ENCODE measurements around the gene KCND2.

Gene KCND2

DNA sequence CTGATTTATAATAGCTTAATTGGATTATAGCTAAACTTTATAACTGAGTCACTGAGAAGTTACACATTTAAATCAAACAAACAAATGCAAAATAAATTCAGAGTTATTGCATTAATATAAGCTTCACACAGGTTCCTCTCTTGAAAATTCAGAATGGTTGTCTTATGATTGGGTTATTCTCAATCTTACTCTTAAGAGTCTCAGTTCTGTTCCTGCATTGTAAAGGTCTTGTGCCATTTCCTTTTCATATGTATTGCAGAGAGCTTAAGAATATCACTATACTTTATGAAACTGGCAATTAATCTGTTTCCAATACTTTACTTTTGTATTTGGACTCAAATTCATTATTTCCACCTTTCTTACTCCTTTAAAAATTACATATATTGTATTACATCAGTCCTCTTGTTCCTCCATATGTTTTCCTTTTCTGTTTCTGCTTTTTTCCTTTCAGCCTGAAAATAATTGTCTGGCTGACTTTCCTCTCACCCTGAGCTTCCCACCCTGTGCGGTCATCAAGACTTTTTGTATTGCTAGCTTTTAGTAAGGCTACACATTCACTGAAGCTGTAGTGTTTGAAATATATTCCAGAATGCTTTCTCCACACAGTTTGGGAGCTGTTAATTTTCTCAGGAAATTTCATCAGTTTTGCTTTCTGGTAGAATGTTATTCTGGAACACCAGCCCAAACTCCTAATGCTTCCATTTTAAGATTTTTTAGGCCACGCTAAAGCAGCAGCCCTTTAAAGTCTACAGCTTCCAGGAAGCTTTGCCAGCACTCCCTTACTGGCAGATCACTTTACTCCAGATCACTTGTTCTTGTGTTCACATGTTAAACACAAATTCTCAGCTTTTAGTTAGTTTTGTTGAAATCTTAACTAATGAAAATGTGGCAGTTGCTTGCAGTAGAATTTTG, 139.4 kb downstream of the KCND2 start:
- DNase-seq: no peak

DNA sequence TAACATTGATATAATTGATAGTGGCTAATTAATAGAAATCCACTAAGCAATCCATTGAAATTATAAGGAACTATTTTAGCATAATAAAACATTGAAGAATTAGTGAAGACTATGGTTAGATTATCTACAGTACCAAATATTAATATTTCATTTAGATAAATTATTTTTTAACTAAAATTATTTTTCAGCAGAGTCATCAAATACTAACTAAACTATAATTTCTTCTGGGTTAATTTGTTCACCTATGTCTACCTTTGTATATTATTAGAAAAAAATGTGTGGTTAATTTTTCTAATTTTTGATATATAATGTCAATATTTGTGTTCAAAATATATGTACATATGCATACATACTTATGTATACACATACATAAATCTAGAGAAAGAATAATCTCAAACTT, 140.2 kb downstream of the KCND2 start:
- DNase-seq: no peak

DNA sequence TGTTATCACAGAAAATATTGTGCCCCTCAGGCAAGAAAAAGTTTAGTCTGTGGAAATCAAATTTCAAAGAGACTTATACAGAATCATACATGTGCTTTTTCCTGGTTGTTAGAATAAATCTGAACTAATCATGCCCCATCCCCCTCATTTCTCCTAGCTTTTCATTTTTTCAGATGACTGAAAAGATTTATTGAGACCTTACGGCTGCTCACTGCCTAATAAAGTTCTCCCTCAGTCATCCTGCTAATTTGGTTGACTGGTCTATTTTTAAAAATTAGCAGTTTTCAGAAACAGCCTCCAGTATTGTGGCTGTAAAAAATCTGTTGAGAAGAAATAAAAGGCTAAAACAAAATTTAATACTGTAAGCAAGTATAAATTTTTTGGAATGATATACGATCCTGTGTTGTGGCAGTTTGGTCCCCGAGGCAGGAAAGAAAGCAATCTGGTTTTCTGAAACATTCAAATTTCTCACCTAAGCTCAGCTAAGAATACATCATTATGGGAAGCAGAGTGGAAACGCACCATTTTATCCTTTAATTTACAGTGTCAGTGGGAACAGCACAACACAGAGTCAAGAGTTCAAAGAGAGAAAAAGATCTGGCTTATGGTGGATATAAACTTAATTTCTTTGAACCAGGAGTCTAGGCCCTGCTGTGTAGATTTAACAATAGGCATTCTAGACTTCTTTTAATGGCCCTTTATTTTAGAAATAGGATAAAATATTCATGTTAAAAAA, 144.4 kb downstream of the KCND2 start:
- DNase-seq: no peak

DNA sequence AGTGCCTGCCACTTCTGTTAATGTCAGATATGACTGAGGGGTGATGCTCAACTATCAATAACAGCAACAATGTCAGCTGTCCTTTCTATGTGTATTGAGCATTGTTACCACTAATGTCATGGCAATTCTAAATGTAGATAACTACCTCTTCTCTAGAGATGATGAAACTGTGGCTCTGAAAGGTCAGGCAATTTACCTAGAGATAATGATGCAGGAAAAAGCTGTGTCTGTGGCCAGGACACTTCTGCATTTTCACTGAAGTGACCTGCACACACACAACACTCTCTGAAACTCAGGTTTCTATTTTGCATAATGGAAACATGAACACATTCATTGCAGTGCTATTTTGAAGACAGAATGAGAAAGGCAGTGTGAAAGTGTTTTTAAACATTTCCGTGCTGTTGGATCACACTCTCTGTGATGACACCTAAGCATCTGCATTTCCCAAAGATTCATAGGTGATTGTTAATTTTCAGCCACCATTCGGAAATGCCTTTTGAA, 148.2 kb downstream of the KCND2 start:
- no peak for DNase-seq

DNA sequence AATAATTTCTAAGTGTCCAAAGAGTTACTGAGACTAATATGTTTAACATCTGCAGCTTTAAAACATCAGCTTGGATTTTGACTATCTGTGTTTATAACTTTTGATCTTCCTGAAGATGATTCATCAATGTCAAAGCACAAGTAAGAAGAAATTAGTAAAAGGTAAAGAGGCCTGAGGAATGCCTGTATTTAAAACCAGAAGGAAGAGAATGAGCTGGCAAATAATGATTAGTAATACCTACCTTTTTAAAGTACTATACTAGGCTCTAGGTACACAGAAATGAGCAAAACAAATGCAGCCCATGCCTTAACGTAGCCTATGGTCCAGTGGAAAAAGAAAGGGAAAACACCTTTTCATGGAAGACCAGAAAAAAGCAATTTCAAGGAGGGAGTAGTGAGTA, 158.0 kb downstream of the KCND2 start:
- no peak for DNase-seq

DNA sequence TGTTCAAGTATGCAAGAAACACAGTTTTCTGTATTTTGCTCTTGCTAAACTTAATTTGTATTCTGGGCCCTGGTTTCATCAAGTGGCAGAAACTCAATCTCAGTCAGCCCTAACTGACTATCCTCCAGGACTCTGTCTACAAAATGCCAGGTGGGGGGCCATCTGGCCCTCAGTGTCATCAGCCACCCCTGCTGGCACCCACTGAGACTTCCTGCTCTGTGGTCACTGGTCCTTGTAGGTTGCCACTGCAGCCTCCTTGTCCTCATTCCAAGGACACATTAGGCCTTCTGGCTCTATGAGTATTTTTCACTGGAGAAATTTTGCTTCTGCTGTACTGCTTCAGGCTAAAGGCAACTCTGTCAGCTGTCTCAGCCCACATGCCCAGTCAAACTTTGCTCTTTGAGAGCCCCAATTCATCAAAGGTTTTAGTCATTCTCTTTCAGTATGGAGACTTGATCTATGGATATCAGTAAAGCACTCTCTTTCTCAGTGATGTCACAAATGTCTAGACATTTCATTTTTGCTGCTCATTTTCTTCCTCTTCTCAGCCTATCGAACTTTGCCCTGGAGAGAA, 163.6 kb downstream of the KCND2 start:
- DNase-seq: no peak

DNA sequence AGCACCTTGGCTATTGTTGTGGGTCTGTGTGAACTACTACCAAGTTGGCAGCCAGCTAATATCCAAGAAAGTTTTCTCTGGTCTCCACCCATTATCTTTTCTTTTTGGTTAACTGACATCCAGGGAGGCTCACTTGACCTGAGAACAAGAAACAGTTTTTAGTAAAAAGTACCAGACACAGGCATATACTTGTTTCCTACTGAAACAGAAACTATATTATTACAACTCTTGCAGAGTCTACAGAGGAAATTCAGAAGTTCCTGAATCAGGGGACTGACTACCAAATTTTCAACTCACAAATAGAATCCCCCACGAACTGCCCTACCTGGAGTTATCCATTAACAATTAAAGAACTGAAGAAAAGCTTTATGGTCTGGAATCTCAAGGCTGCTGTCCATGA, 168.9 kb downstream of the KCND2 start:
- DNase-seq: no peak

DNA sequence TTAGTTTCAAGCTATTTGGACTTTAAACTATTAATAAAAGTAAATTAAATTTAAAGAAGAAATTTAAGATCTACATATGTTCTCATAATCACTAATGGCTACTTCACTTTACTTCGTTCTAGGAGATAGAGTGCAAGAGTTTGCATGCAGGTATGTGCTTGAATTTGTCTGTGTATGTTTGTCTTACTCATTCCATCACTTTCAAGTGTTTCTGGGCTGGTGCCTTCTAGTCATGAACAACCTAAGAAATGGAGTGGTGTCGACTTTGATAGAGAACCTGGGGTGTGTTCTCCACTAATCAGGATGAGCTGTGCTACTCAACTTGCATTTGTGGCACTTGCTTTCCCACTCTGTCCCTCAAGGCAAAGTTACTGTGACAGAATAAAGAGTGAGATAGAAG, 169.9 kb downstream of the KCND2 start:
- DNase-seq: no peak

DNA sequence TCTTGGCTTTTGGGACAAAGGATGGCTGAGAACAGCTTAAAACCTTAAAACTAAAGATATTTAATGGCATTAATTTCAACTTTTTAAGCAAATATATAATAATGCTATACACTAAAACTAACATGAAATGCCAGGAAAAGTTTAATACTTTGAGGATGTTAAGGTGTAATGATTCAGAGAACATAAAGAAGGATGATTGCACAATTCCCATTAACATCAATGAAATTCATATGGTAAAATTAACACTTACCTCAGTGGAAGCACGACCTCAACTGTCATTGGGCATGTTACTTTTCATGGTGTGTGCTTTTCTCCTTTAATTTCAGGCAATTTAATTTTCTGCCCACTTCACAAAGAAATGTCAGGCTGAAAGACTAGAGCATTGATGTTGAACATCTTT, 171.7 kb downstream of the KCND2 start:
- no peak for DNase-seq

DNA sequence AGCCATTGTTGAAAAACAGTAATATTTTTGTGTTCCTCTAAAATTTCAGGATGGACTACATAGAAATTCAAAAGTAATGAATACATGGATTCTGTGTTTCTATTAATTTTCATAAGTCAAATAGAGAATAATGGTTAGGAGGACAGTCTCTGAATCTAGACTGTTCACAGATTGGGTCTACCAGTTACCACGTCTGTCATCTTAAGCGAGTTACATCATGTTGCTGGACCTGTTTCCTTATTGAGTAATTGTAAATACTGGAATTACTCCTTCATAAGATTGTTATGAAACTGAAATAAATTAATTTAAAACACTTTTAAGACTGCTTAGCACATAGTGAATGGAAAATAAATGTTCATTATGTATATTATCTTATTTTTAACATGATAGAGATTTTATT, 172.3 kb downstream of the KCND2 start:
- no peak for DNase-seq

DNA sequence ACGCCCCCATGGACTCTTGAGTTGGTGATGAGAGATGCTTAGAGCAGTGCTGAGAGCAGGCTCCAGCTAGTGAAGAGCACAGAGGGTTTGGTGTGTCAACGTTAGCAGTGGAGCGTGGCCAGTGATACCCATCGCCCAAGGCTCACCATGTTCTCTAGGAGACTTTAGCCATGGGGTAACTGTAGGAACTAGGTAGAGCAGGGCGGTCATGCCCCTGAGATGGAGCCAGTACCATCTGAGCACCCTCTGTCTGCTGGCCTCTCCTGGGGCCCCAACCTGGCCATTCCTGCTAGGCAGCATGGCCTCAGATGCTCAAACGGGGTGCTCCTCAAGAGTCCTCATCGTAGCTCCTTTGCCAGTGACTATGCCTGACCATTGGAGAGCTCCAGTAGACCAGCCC, 179.7 kb downstream of the KCND2 start:
- no peak for DNase-seq

DNA sequence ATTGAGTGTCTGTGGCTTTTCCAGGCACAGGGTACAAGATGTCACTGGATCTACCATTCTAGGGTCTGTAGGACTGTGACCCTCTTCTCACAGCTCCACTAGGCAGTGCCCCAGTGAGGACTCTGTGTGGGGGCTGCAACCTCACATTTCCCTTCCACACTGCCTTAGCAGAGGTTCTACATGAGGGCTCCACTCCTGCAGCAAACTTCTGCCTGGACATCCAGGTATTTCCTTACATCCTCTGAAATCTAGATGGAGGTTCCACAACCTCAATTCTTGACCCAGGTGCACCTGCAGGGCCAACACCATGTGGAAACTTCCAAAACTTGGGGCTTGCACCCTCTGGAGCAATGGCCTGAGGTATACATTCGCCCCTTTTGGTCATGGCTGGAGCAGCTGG, 183.7 kb downstream of the KCND2 start:
- no peak for DNase-seq

DNA sequence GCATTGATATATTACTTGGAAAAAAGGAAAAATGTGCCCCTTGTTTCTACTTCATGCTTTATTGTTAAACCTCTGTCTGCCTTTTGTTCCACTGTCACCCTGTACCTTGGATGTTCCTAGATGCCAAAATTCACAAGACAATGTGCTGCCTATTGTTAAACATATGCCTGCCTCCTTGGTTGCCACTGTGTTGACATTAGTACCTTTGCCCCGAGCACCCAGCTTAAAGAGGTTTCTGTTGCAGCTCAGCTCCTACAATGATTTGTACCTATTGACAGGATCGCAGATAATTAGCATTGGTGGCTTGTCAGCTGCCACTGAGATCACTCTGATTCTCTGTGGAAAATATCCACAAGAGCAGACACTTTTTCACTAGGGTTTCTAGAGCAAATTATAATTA, 188.0 kb downstream of the KCND2 start:
- no peak for DNase-seq

DNA sequence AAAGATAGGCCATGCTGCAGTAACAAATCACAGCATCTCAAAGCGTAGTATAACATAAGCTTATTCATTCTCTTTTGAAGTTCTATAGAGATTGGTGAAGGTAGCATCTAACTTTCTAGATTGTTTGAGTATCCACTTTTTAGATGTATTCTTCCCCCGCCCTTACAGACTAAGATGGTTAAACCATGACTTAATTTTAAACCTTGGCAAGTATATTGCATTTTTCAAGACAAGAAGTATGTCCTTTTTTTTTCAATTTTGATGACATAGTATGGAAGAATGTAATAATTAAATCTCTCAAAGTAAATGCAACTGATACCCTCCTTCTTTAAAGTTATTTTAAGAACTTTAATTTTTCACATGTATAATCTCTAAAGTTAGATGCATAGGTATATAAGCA, 190.0 kb downstream of the KCND2 start:
- DNase-seq: no peak

DNA sequence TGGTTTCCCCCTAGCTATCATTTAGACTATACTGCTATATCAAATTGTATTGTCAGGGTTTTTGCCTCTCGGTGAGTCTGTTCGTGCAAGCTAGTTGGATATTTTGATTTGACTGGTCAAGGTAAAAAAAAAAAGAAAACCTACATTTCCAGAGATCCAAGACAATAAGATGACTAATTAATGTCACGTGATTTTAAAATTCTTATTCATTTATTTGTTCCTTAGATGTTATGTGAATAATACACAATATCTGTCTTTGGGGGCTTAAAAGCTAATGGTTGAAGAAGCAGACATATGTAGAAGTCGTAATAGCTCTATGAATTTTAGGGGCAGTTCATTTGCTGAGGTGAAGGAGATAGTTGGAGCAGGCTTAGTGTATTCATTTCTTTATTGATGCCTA, 191.1 kb downstream of the KCND2 start:
- no peak for DNase-seq

DNA sequence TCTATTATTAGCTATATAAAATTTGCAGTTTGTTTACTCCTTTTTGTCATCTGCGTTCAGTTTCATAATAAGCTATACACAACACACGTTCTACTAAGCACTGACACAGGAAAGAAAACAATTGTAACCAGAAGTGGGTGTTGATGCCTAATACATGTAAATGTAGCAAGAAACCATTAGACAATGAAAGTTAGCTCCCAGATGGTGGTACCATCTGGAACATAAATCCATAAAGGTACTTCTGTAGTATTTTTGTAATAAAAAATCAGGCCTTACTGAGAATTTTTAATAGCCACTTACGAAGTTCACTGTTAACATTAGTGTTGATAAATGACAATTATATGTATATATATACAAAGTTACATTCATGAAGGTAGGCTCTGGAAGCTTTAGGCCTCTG, 194.7 kb downstream of the KCND2 start:
- no peak for DNase-seq

DNA sequence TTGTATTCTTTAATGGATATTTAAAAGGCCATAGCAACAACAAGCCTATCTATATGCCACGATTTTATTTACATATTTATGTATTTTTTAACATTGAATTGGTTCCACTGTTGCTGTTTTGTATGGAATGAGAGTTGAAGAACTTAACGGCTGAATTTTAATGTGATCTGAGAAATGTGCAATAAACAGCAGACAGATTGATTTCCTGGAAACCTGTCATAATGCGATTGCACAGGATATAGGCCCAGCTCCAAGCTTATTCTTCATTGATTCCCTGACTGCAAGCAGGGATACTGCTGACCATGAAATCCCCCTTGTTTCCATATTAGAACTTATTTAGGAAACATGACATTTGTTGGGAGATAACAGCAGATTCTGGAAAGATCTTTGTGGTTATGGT, 195.6 kb downstream of the KCND2 start:
- DNase-seq: no peak

DNA sequence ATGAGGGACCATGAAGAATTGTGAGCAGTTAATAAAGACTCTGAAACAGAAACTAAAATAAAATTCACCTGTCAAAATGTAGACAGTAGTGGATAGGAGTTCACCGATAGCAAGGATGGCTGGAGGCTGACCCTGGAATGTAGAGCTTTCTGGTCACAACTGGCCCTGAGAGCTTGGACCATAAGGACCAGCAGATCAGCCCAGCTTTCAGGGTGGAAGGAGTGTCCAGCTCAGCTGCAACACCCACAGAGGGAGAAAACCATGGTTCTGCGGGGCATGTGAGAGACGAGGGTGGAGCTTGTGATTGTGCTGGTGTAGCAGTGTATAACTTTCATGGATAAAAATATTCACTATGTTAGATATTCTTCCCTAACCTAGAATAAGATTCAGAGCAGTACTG, 199.9 kb downstream of the KCND2 start:
- DNase-seq: no peak

DNA sequence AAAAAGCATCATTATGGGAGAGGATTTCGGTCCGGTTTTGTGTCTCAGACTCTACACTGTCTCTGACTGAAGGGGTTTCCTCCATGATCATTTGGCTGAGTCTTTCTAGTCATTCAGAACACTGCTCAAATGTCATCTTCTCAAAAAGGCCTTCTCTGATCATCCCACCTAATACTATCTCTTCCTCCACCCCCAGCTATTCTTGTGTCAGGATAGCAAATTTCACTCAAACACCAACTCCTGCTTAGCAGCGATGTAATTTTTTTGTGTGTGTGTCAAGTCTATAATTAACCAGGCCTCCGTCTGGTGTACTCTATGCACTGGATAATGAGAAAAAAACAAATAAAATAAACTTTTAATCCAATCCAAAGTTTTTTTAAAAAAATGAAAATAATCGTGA, 200.4 kb downstream of the KCND2 start:
- DNase-seq: no peak

DNA sequence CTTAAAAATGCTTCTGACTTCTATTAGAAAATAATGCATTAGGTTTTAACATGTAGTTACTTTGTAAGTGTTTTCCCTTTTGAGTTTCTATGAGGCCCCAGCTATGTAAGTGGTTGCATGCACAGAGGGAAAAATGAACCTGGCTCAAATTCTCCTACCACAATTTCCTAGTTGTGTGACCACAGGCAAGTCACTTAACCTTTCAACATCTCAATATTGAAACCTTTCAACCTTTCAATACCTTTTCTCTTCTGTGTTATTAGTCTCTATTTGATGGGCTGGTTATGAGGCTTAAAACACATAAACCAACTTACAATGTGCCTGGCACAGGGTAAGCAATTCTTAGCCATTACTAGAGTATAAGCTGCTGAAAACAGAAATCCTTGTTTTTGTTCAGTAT, 203.0 kb downstream of the KCND2 start:
- no peak for DNase-seq

DNA sequence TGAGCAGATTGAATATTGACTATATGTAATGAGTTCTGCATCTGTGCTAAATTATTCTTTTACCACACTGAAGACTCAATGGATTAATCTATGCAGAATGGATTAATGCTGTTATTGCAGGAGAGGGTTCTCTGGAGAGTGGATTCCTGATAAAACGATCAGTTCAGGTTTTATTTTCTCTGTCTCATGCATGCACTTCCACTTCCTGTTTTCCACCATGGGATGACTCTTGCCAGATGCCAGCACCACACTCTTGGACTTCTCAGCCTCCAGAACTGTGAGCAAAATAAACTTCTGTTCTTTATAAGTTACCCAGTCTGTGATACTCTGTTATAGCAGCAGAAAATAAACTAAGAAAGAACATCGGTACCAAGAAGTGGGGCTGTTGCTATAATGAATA, 207.5 kb downstream of the KCND2 start:
- DNase-seq: no peak

DNA sequence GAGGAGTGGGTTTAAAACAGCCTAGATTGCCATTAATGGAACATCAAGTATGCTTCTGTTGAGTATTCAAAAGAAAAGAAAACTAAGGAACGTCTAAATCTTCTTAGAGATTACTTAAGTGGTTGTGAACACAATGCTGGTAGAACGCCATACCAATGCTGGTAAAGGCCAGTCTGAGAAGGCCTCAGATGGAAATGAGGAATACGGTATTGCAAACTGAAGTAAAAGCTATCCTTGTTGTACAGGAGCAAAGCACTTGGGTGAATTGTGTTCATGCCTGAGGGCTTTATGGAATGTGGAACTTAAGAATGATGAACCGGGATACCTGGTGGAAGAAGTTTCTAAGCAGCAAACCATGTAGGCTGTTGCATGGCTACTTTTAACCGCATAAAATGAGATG, 208.0 kb downstream of the KCND2 start:
- no peak for DNase-seq

DNA sequence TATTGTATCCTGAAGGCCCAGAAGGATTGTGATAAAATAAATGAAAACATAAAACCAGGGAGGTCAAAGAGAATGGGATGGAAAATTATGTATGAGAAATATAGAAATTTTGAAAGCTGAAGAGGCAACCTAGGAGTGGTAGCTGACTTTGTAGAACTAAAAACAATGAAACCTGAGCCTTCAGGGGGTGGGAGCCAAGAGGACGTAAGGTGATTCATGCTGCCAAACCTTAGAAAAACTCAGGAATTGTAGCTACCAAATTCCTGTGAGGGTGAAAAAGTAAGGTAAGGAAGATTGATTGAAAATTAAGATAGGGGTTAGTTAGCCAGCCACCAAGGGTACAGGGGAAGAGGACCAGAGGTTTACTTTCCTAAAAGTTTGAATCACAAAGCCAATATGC, 213.2 kb downstream of the KCND2 start:
- DNase-seq: no peak

DNA sequence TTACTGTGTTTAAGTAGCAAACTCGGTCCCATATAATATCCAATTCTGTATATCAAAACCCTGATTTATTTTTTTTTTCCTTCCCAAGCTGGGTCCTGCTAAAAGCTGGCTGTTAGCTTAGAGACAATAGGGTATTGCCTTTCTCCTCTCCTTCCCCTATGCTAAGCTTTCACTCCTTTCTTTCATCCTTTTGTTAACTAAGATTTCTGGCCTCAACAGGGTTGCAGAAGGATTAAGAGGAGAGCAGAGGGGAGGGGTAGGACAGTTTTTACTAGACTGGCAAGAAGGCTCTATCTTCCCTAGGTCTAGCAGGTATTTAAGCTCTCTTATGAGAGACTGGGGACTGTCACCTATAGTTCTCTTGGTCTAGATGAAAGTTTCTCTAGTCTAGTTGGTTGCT, 229.2 kb downstream of the KCND2 start:
- DNase-seq: no peak
